HTERT RPE-1 (cell line): ENCODE results near the gene POLRMT.
"Not testable (repeated sequence)": the region's sequence is repeated elsewhere in the genome, so short reads cannot be mapped to it uniquely, and the experiment has no call there.

Experiments
- in situ Hi-C: fragments of 300-500 bp; cut with MboI; formaldehyde crosslinking; loops from 4 replicates; pipeline ENCODE4 v1.14.3; 2020; ENCODE audit warnings: low sequenced_read_pairs

Gene POLRMT

GRCh38 chr19:613732-614567 is 19.4 kb downstream of the POLRMT start:
- in situ Hi-C loops = no loop called here

- in situ Hi-C loops = no loop called here
Observed at GRCh38 chr19:612941-613340, 20.4 kb downstream of the POLRMT start.

GRCh38 chr19:611481-611868 is 21.9 kb downstream of the POLRMT start:
- in situ Hi-C loops = no loop called here

GRCh38 chr19:610801-611480 is 22.4 kb downstream of the POLRMT start:
- in situ Hi-C loops = no loop called here

GRCh38 chr19:610071-610800 is 23.1 kb downstream of the POLRMT start:
- in situ Hi-C loops = no loop called here

GRCh38 chr19:609004-609346 is 24.4 kb downstream of the POLRMT start:
- in situ Hi-C loops = no loop called here

GRCh38 chr19:608155-609003 is 25.0 kb downstream of the POLRMT start:
- in situ Hi-C loops = no loop called here

GRCh38 chr19:607301-608154 is 25.8 kb downstream of the POLRMT start:
- in situ Hi-C loops = no loop called here

- in situ Hi-C loops = not testable (repeated sequence)
Observed at GRCh38 chr19:605061-605971, 28.0 kb downstream of the POLRMT start.

GRCh38 chr19:604355-604754 is 29.0 kb downstream of the POLRMT start:
- in situ Hi-C loops = no loop called here

- in situ Hi-C loops = not testable (repeated sequence)
Observed at GRCh38 chr19:603779-604178, 29.6 kb downstream of the POLRMT start.

GRCh38 chr19:603302-603639 is 30.1 kb downstream of the POLRMT start:
- in situ Hi-C loops = not testable (repeated sequence)

- in situ Hi-C loops = no loop called here
Observed at GRCh38 chr19:602391-603301, 30.7 kb downstream of the POLRMT start.

GRCh38 chr19:601790-602189 is 31.5 kb downstream of the POLRMT start:
- in situ Hi-C loops = no loop called here

GRCh38 chr19:601310-601709 is 32.0 kb downstream of the POLRMT start:
- in situ Hi-C loops = no loop called here

- in situ Hi-C loops = no loop called here
Observed at GRCh38 chr19:597406-598315, 35.7 kb downstream of the POLRMT start.

GRCh38 chr19:596263-596655 is 37.1 kb downstream of the POLRMT start:
- in situ Hi-C loops = no loop called here
